Measurements from ENCODE around the gene TMEM184A.

The TMEM184A gene

GRCh38 chr7:1567896-1568510 is 12.0 kb upstream of the TMEM184A start:
- TF ChIP-seq CTCF (IDR thresholded peaks at IDR 0.05; ENCODE audit: low read depth, low read length) = no peak
- in situ Hi-C loops (cut with HindIII; ENCODE audit: low sequenced_read_pairs) = no loop called here
- peak; percentile 90 for DNase-seq (ENCODE audit: low read depth, low spot score)
- H3K4me3 ChIP-seq (ENCODE audit: low read depth, low read length) = no peak overlapping the region

- no peak for TF ChIP-seq CTCF (IDR thresholded peaks at IDR 0.05; ENCODE audit: low read depth, low read length)
- in situ Hi-C loops (cut with HindIII; ENCODE audit: low sequenced_read_pairs) = no loop called here
- no peak overlapping the region for H3K4me3 ChIP-seq (ENCODE audit: low read depth, low read length)
- DNase-seq (ENCODE audit: low read depth, low spot score) = peak; percentile 89
Observed at GRCh38 chr7:1567049-1567771, 11.2 kb upstream of the TMEM184A start.

GRCh38 chr7:1566687-1567048 is 10.7 kb upstream of the TMEM184A start:
- no peak for TF ChIP-seq CTCF (IDR thresholded peaks at IDR 0.05; ENCODE audit: low read depth, low read length)
- in situ Hi-C loops (cut with HindIII; ENCODE audit: low sequenced_read_pairs) = no loop called here
- DNase-seq (ENCODE audit: low read depth, low spot score) = no peak
- H3K4me3 ChIP-seq (ENCODE audit: low read depth, low read length) = no peak overlapping the region

GRCh38 chr7:1564603-1565022 is 8.6 kb upstream of the TMEM184A start:
- no peak for TF ChIP-seq CTCF (IDR thresholded peaks at IDR 0.05; ENCODE audit: low read depth, low read length)
- no peak for DNase-seq (ENCODE audit: low read depth, low spot score)
- in situ Hi-C loops (cut with HindIII; ENCODE audit: low sequenced_read_pairs) = no loop called here
- H3K4me3 ChIP-seq (ENCODE audit: low read depth, low read length) = no peak overlapping the region

GRCh38 chr7:1563981-1564602 is 8.1 kb upstream of the TMEM184A start:
- in situ Hi-C loops (cut with HindIII; ENCODE audit: low sequenced_read_pairs) = no loop called here
- DNase-seq (ENCODE audit: low read depth, low spot score) = no peak
- no peak for TF ChIP-seq CTCF (IDR thresholded peaks at IDR 0.05; ENCODE audit: low read depth, low read length)
- H3K4me3 ChIP-seq (ENCODE audit: low read depth, low read length) = no peak overlapping the region

- no peak for TF ChIP-seq CTCF (IDR thresholded peaks at IDR 0.05; ENCODE audit: low read depth, low read length)
- no peak for DNase-seq (ENCODE audit: low read depth, low spot score)
- in situ Hi-C loops (cut with HindIII; ENCODE audit: low sequenced_read_pairs) = no loop called here
- no peak overlapping the region for H3K4me3 ChIP-seq (ENCODE audit: low read depth, low read length)
Observed at GRCh38 chr7:1562597-1563051, 6.6 kb upstream of the TMEM184A start.
